ENCODE results near the gene PANK3.

DNA sequence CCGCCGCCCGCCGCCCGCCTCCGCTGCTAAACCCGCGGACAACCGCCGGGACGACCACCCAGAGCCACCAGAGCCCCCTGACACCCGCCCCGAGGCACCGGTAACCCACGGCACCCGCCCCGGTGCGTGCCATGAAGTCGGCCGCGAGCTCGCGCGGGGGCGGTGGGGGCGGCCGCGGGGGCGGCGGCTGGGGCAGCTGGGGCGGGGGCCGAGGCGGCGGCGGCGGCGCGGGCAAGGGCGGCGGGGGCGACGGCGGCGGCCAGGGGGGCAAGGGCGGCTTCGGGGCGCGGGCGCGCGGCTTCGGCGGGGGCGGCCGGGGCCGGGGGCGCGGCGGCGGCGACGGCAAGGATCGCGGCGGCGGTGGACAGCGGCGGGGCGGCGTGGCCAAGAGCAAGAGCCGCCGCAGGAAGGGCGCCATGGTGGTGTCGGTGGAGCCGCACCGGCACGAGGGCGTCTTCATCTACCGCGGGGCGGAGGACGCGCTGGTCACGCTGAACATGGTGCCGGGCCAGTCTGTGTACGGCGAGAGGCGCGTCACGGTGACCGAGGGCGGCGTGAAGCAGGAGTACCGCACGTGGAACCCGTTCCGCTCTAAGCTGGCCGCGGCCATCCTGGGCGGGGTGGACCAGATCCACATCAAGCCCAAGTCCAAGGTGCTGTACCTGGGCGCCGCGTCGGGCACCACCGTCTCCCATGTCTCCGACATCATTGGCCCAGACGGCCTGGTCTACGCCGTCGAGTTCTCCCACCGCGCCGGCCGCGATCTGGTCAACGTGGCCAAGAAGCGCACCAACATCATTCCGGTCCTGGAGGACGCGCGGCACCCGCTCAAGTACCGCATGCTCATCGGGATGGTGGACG lies 49.6 kb downstream of the PANK3 start:
- TF ChIP-seq CTCF (IDR thresholded peaks at IDR 0.05; ENCODE audit: low read depth, low read length) (no peak), EZH2phosphoT487 (IDR thresholded peaks at IDR 0.05; ENCODE audit: low read depth) (no peak)

Measured in OCI-LY3 (cell line).